GM23338 (cell line): Measurements from ENCODE around the gene HRAS.

Experiments used
- CREB1 ChIP-seq: fragments of 250-450 bp; sonication (Bioruptor Pico); IDR thresholded peaks from 2 replicates; pipeline ENCODE4 v1.5.0; 2020; ENCODE audit warnings: low read depth, mild to moderate bottlenecking, moderate library complexity
- CTCF ChIP-seq, 2 experiments: fragments of 200-600 bp in 1 of 2; sonication (generic) in 1 of 2; conservative IDR thresholded peaks; 2 replicates each; pipeline versions ENCODE4 v1.5.1 to v1.6.1; 2016 to 2017; ENCODE audit warnings: antibody characterized with exemption in 2 of 2, low read depth in 2 of 2, mild to moderate bottlenecking in 2 of 2, moderate library complexity in 1 of 2
- ETS1 ChIP-seq: IDR thresholded peaks from 2 replicates; pipeline ENCODE4 v1.6.1; 2016; ENCODE audit warnings: antibody characterized with exemption
- EZH2 ChIP-seq: fragments of 200-600 bp; sonication (generic); IDR thresholded peaks from one replicate; pipeline ENCODE4 v1.8.0; 2017; ENCODE audit warnings: antibody characterized with exemption, mild to moderate bottlenecking, low read depth; ENCODE audit not compliant: unreplicated experiment
- EZH2phosphoT487 ChIP-seq: fragments of 200-600 bp; sonication (generic); IDR thresholded peaks from one replicate; pipeline ENCODE4 v1.8.1; 2018; ENCODE audit warnings: antibody characterized with exemption; ENCODE audit not compliant: unreplicated experiment
- JUNB ChIP-seq: IDR thresholded peaks from one replicate; pipeline ENCODE4 v1.6.1; 2016; ENCODE audit warnings: antibody characterized with exemption; ENCODE audit not compliant: unreplicated experiment
- NANOG ChIP-seq: IDR thresholded peaks from 2 replicates; pipeline ENCODE4 v1.6.1; 2016; ENCODE audit warnings: antibody characterized with exemption, borderline replicate concordance
- POLR2AphosphoS5 ChIP-seq: IDR thresholded peaks from 2 replicates; pipeline ENCODE4 v1.6.1; 2016; ENCODE audit warnings: antibody characterized with exemption, low read depth
- REST ChIP-seq: IDR thresholded peaks from one replicate; pipeline ENCODE4 v1.6.1; 2018; ENCODE audit warnings: antibody characterized with exemption; ENCODE audit not compliant: unreplicated experiment
- STAT1 ChIP-seq: IDR thresholded peaks from one replicate; pipeline ENCODE4 v1.6.1; 2016; ENCODE audit warnings: antibody characterized with exemption; ENCODE audit not compliant: unreplicated experiment
- ZNF114 ChIP-seq: fragments of 250-450 bp; sonication (Bioruptor Pico); IDR thresholded peaks from 2 replicates; pipeline ENCODE4 v1.5.0; 2020; ENCODE audit warnings: mild to moderate bottlenecking, moderate library complexity
- ZNF331 ChIP-seq: fragments of 250-450 bp; sonication (Bioruptor Pico); IDR thresholded peaks from 2 replicates; pipeline ENCODE4 v1.5.0; 2020; ENCODE audit warnings: low read depth, mild to moderate bottlenecking, moderate library complexity
- ZNF462 ChIP-seq: fragments of 250-450 bp; sonication (Bioruptor Pico); IDR thresholded peaks from 2 replicates; pipeline ENCODE4 v1.5.0; 2020; ENCODE audit warnings: mild to moderate bottlenecking, moderate library complexity

- TF ChIP-seq CTCF (conservative IDR thresholded peaks at IDR 0.05; ENCODE audit: low read depth in 2 of 2) (peak; percentile 16 to 30; a peak in 1 of 4 replicates), CREB1 (no peak), EZH2phosphoT487 (no peak), POLR2AphosphoS5 (no peak), REST (no peak), ZNF462 (CRISPR knock-in tag) (no peak), JUNB (no peak), EZH2 (no peak), ETS1 (no peak), ZNF114 (no peak), STAT1 (no peak), ZNF331 (CRISPR knock-in tag) (no peak), NANOG (no peak)
Observed at GRCh38 chr11:559020-559620, 23.7 kb upstream of the HRAS start.
